Colon (tissue), 2 donors: ENCODE results near the gene SRI.

Experiments
- FAIRE-seq: peaks from 2 replicates; lab custom pipeline; 2012; peaks lifted over from hg19 to GRCh38; lab: Jason Lieb, UNC
- donor health status: control.
- donor health status: control.

SRI gene

DNA sequence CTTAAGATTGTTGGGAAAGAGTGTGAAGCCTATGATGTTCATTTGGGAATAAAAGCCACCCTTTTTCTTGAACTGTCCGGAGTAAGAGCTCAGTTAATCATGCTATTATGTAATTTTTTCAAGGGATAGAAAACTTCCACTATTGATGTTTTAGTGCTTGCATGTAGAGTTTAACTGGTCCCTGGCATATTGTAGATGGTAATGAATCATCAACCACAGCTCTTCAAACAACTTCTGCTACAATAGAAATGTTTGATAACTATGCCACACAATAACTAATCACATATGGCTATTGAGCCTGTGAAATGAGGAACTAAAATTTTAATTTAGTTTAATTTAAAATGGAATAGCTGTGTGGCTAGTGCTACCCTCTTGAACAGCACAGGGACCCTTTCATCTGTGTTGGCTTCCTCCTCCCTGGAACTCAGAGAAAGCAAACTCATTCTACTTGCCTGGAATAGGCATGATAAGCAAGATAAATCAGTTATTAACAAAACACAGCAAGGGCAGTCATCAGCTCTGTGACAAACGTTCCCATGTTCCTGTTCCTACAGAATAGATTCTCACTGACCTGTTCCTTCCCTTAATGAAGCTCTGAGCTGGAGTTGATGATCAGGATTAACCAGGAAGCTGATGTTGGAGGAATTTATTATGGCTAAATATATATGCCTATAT lies 4.9 kb upstream of the SRI start:
- no peak for FAIRE-seq

DNA sequence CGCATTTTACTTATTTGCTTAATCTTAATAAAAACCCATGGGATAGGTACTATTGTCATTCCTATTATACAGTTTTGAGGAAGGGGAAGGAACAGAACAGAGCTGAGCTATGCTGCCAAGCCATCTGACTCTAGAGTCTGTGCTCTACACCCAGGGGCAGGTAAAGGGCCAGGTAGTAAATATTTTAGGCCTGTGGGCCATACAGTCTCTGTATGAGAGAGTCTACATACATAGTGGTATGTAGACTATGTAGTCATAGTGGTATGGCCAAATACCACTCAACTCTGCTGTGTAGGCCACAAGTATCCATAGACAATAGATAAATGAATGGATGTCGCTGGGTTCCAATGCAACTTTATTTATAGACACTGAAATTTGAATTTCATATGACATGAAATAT lies 3.4 kb upstream of the SRI start:
- FAIRE-seq, result no peak

DNA sequence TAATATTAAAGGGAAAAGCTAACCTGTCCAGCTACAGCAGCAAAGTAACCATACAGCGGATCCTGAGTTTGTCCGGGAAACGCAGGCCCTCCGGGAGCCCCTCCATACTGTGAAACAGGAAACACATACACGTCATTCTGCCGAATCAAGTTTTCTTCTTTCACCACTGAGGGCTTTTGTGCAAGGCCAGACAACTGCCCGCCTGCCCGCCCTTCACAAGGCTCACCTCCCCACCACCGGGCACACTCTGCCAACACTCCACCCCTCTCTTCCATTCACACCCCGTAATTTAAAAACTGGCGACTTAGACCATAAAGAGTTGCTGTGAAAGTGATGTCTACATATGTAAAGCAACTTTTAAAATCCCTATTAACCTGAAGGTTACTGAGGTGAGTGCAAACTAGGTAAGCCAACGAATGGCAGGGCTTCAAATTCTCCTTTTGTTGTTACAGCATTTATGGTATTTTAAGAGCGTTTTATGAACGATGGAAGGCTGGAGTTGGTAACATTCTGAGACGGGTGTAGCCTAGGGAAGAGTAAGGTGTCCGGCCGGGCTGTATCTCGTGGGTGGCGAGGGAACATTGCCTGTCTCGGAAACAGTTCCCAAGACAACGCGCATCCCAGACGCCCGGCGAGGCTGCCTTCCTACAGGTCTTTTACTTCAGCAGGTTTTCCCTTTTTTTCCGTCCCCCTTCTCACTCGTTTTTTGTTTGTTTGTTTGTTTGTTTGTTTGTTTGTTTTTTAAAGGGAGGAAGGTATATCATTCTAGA lies 817 bp downstream of the SRI start:
- no peak for FAIRE-seq

DNA sequence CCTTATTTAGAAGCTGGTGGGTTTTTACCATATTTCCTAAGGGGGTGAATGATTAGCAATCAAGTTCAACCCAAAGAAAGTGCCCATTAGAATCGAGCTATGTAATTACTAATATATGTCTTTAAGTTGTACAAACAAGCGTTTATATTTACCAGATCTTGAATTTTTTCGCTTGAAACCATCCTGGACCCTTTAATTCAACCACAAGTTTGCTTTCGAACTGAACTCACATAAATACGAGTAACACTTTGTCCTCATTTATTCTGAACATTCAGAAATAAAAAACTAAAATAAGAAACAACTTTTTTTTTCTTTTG lies 1.5 kb downstream of the SRI start:
- no peak for FAIRE-seq

DNA sequence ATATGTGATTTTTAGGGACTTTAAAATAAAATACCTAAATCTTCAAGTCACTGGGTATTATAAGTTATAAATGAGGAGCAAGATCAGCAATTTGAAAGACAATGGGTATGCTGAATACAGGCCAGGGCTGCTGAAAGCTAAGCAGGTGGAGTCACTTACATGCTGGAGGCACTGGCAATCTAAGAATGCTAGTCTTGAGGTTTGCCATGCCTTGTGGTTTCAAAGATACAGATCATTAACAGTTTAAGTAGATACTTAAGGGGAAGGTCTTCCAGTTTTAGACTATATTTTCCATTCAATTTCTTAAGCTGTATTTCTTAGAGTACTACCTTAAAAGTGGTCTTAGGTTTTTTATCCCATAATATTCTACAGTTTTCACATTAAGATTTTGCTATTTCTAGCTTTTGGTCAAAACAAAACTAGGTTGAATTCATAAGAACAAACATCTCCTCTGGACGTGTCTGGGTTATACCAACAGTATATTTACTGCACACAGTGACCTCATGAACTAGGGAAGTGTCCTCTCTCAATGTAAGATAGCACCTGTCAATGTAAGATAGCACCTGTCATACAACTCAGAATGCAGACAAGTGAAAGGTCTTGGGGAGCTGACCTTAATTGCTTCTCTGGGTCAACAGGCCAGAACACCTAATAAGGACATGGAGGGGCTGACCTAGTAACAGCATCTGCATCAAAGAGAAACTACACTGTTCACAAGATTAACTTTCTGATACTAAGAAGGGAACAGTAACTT lies 2.0 kb downstream of the SRI start:
- FAIRE-seq, result no peak

DNA sequence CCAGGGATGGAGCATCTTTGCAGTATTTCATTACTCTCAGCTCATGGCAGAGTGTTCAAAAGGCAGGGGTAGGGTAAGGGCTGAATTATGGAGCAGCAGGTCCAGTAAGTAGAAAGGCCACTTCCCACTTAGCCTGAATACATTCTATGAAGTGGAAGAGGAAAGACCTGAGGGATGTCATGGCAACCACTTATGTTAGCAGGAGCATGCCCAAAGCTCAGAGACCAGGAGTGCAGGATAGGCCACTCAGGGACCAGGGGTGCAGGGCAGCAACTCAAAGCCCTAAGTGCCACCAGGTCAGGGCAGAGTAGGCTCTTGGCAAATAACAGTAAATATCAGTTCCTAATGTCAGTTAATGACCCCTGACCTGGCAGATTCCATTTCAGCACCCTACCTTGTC lies 3.6 kb downstream of the SRI start:
- no peak for FAIRE-seq

DNA sequence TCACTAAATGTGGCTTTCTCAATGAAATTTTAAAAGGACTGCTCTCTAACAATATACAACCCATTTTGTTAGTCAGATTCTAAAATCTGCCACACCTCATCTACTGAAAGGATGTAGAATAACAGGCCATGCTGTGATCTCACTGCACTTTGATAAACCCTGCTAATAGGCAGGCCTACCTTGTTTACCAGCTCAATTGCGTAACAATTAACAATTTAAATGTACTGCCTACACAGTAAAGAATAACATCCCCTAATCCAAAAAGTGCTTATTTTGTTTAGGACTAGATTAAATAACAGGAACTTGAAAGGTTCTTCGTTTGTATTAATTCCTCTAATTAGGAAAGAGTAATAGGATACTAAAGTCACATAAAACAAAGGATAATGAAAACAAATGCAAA lies 4.5 kb downstream of the SRI start:
- FAIRE-seq, result no peak

DNA sequence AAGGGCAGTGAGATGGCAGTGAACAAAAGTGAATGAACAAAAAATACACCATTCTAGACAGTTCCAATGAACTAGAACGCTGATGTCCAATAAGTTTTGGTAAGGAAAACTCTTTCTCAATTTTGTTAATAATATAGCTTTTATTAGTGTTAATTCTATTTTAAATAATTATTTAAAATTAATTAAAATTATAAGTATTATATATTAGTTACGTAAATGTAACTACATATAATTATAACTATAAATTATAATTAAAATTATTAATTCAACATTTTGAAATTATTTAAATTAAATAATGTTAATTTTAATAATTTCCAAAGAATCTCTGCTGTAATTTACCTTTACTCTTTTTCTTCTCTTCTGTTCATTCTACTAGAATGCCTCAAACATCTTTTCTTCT lies 5.4 kb downstream of the SRI start:
- FAIRE-seq, result peak; percentile 66

DNA sequence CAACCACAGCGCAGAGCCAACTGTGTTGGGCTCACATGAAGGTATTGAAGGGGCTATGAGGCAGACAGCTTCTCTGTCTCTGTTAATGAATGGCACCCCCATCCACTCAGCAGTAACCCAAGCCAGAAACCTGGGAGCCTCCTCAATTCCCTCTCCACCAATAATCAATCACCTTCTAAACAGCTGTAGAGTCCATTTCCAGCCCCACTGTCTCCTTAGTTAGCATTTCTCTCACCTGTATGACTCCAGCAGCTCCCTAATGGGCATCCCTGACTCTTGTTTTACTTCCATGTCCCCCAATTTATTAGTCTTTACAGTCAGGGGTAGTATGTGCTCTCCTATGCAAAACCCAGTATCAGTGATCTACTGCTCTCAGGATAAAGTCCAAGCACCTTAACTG lies 6.9 kb downstream of the SRI start:
- FAIRE-seq, result no peak

DNA sequence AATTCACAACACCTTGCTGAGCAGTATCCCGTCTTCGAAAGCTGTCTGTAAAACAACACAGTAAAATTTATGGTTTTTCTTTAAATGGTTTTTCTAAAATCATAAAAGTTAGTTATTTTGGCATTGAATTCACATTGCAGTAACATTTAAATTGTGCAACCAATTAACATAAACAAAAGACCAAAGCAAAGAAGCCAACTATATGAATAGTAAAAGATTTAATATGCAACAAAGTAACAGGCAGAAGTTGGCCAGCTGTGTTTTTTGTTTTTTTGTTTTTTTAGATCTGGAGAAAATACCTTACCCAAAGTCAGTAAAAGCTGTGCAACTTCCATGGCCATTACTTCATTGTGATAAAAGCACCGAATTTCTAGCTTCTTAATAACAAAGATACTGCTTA lies 11.3 kb downstream of the SRI start:
- no peak for FAIRE-seq

DNA sequence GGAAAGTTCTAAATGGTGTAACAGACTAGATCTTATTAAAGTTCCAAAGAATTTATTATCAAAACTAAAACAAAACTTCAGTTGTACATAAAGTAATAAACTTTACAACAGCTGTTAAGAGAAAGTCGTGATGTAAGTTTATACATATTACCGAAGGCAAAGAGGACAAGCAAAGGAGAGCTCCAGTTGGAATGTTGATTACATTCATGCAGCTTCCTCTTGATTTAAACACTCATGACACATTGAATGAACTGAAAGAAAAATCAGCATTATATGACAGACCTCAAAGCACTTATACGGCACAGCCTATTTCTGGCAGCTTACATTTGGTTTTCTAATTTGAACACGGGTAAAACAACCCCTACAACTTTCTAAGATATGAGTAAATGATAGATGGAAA lies 13.6 kb downstream of the SRI start:
- FAIRE-seq, result peak; percentile 58

DNA sequence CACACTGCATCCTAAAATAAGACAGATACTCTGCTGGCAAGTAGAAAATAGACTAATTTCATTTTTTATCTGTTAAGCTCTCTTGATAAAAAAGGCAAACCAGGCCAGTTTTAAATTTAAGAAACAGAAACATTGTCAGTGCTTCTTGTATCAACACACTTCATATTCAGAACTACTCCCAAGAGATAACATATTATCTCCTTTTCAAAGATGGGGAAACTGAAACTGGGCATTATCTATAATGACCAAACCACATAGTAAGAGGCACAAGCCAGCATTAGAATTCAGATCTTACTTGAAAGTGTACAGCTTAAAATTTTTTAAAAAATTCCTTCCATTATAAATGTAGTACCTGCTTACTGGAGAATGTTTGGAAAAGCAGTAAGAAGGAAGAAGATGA lies 14.7 kb downstream of the SRI start:
- FAIRE-seq, result no peak

DNA sequence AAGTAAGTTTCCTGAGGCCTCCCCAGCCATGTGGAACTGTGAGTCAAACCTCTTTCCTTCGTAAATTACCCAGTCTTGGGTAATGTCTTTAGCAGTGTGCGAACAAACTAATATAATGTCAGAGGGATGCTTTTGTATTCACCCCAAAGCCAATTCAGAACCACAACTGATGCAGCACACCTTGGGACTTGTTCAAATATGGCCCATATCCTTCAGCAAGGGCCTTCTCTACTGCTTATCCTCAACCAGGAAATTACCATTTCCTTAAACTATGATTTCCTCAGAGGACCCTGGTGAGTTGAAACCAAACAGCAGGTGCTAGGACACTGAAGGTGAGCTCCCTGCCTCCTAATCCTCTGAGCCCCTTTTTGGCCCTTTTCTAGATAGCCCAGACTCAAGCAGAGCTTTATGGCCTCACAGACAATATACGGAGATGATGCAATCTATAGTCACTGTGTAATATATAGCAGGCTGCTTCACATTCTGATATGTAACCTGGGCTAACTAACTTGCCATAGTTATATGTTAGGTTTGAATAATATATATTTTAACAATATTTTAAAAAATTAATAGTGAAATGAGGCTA lies 15.2 kb downstream of the SRI start:
- FAIRE-seq, result no peak

DNA sequence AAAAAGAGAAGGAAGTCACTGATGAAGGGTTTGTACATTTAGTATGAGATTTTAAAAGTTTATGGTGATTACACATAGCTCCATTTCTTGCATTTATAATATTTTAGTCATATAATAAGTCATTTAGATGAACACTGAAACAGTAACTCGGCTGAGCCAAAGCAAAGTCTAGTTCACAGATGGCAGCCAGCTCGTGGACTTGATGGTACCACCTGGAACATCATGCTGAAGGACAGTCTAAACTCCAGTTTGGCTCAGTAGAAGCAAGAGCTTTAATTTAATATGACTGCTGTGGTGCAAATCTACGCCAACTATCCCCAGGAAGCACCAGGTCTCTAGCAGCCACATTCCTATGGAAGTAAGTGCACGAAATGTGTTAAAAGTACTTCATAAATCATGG lies 16.4 kb downstream of the SRI start:
- no peak for FAIRE-seq

DNA sequence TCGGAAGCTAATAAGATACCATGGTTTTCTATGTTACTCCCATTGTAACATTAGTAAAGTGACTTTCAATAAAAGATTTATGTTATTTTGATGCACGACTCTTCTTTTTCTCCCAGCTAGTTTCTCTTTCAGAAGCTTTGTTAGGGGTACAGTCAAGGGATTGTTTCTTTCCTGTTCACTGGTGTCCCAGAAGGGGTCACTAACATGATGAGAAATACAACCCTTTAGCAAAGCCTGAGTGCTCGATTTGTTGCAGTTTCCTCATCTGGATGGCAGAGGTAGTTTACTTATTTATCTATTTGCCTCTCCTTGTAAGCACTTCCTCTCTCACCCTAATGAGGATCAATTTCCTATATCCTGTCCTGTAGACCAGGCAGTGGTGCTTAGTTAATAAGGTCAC lies 17.0 kb downstream of the SRI start:
- no peak for FAIRE-seq

DNA sequence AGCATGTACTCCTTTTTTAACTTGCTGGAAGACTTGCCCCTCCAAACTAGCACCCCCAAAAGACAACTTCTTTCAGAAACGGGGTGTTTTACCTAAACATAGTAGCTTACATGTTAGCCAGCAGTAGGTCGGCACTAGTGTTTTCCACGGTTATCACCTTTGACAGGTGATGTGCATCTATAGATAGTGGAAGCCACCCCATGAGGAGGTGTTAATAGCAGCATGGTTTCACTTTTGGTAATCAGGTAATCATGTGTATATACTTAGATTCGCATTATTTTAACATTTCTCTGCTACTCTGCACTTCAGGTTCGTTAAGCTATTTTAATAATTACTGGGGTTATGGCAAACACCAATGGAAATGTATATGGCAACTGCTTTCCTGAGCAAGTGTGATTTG lies 17.6 kb downstream of the SRI start:
- FAIRE-seq, result no peak

DNA sequence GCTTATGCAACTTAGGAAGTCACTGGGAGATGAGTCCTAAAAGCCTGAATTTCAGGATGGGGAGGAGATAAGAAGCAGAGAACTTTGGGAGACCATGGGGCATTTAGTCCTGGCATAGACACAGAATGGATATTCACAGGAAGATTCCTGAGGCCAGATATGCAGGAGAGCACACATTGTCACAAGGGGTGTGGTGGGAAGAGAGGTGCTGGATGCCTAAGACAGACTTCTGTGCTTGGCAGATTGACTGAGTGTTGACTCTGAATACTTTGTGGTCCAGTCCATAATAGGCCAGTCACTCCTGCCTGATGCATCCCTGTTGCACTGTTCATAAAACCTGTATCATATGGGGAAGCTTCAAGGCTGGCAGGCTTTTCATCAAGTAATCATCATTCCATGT lies 18.5 kb downstream of the SRI start:
- FAIRE-seq, result no peak

DNA sequence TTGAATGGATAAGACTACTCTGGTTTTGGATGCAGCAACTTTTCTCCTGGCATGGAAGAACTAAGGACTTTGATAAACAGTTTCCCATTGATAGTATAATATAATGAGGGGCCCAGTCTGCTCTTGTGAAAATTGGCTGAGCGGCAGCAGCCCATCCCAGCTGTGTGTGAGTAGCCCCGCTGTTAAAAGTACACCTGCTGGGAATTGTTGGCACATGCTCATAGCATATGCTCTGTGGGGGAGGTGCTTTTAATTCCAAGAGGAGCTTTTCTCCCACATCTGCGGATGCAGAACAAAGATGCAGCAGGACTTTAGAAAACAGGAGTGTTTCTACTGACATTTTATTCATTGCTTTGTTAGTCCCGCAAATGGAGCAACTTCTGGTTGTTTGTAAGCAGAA lies 19.0 kb downstream of the SRI start:
- FAIRE-seq, result no peak

DNA sequence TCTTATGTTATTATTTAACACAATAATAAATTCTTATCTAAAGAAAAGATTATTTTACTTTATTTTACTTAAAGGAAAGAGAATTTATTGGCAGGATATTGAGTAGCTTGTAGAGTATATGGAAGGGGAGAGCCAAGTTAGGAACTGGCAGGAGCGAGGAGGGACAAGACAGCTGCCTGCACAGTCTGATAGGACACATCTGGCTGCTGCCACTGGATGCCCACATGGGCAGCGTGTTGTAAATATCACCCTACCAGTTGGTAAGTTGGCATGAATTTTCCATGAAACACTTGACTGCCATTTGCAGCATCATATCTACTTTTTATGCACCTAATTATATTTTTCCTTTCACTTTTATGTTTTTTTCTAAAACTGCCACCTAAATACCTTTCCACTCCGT lies 19.6 kb downstream of the SRI start:
- no peak for FAIRE-seq

DNA sequence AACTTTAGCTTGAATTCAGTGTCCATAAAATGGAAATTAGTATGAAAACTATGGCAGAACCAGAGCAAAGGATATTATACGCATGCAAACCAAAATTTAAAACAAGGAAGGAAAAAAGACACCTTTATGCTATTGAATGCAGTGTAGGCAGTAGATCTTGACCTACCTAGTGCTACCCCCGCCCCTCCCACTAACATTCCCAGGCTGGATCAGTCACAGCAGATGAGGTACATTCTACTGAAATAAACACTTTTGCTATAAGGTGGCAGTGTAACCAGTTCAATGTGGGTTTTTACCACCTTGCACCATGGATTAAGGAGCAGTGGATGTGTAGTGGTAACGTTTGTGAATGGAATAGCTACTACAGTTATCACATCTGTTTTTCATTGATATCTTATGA lies 27.9 kb downstream of the SRI start:
- no peak for FAIRE-seq

DNA sequence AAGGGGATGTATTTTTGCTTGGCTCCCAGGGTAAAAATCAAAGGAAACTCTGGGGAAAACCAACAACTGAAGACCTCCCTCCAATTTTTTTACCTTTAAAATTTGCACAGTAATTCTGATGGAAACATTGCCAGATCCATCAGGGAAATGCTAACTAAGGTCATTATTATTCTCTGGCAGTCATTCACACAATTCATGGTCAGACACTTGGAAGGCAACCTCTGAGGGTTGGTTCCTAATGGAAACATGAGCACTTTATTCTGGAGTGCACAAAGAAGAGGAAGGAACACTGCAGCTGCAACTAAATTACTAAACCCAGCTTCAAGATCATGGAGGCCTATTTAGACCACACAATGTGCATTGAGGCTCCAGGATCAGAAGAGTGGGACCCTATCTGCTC lies 34.2 kb downstream of the SRI start:
- FAIRE-seq, result no peak

DNA sequence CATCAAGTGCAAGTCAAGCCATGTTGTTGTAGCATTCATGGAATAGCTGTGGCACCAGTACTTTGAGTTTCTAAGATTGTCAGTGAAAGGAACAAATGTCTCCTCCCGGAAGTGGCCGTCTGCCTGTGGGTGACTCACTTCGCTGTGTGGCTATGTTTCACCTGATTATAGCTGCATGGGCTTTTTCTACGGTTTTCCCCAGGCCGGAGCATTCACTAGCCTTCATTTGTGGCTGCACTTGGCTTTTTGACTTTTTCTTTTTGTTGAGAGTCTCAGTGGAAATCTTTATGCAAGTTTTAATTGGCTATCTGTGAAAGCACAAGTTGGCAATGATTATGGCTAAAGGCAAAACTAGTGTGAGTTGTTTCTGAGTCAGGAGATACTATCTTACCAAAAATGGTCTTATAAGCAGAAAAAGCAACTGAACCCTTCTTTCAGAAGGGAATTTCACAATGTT lies 35.0 kb downstream of the SRI start:
- FAIRE-seq, result no peak

DNA sequence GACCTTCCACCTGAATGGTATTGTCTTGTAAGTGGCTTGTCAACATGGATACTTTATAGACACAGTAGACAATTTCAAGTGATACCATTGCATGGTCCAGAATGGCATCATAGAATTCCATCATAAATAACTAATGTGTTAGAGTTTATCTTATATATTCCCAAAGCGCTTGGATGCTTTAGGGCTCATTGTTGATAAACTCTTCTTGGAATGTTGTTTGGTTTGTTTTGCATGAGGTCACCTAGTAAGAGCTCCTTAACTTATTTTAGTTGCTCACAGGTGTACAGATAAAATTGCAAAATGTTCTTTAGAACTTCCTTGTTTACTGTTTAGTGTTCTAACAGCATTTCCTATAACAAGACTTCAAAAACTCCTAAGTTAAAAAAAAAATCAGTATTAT lies 36.8 kb downstream of the SRI start:
- FAIRE-seq, result no peak
